T-cell (primary cell): Measurements from ENCODE around the gene CELF2. TPM values are rescaled to one million over a fixed set of nuclear protein-coding genes. Genes with fewer than 3 reads are reported as not detected.

Experiments
- ATAC-seq, 4 experiments: fragments of 200-7000 bp in 3 of 4; fragments of 150-1000 bp in 1 of 4; cut with Tn5 transposase; replicated peaks in 1 of 4; 1 replicate in 3 of 4; 2 replicates in 1 of 4; pipeline ENCODE4 v1.10.0; 2021; ENCODE audit warnings: moderate library complexity in 3 of 4, mild to moderate bottlenecking in 2 of 4, moderate number of reproducible peaks in 1 of 4
- CTCF ChIA-PET, 2 donors: fragments of 300-600 bp; sonication (Branson Sonifier 250); formaldehyde crosslinking; loops; one replicate each; lab custom pipeline; 2022; ENCODE audit warnings: antibody characterized with exemption in 2 of 2; lab: Charles Lee
- POLR2A ChIA-PET, 2 donors: fragments of 300-600 bp; sonication (Branson Sonifier 250); formaldehyde crosslinking; loops; one replicate each; lab custom pipeline; 2022; ENCODE audit warnings: antibody characterized with exemption in 2 of 2; lab: Charles Lee
- DNase-seq, 35 experiments: peaks; one replicate each; pipeline versions ENCODE4 v3.0.0 to v3.0.0-alpha.2; 2013 to 2023
- H3K27ac ChIP-seq: one replicate; pipeline ENCODE4 v1.5.1; 2013; ENCODE audit warnings: low read length
- H3K27me3 ChIP-seq, 2 experiments: replicated peaks in 1 of 2; 1 replicate in 1 of 2; 2 replicates in 1 of 2; pipeline versions ENCODE4 v1.6.1 to v1.7.0; 2013; ENCODE audit warnings: low read length in 1 of 2, mixed read lengths in 1 of 2; ENCODE audit not compliant: control insufficient read depth in 2 of 2, insufficient read depth in 2 of 2; ENCODE audit errors: extremely low read depth in 1 of 2
- H3K36me3 ChIP-seq, 2 donors: 1 replicate in 1 of 2; 2 replicates in 1 of 2; pipeline versions ENCODE4 v1.6.1 to v1.7.0; 2013; ENCODE audit warnings: low read length in 1 of 2; ENCODE audit not compliant: control insufficient read depth in 2 of 2, insufficient read depth in 1 of 2; ENCODE audit errors: extremely low read depth in 1 of 2
- H3K4me1 ChIP-seq, 2 experiments: 1 replicate in 1 of 2; 2 replicates in 1 of 2; pipeline versions ENCODE4 v1.6.1 to v1.7.0; 2013; ENCODE audit warnings: low read length in 2 of 2, mixed read lengths in 1 of 2; ENCODE audit not compliant: insufficient read depth in 2 of 2, control insufficient read depth in 1 of 2; ENCODE audit errors: extremely low read depth in 1 of 2
- H3K4me3 ChIP-seq, 2 donors: 1 replicate in 1 of 2; 2 replicates in 1 of 2; pipeline versions ENCODE4 v1.5.1 to v1.7.0; 2013; ENCODE audit warnings: mild to moderate bottlenecking in 2 of 2, low read length in 1 of 2, moderate library complexity in 1 of 2; ENCODE audit not compliant: control insufficient read depth in 1 of 2; ENCODE audit errors: extremely low read depth in 1 of 2
- H3K9me3 ChIP-seq: 2 replicates; pipeline ENCODE4 v1.7.0; 2013
- H3K27ac Mint-ChIP-seq, 2 donors: one replicate each; pipeline ENCODE4 v1.8.0; 2020 to 2021; ENCODE audit warnings: mild to moderate bottlenecking in 2 of 2, mixed read lengths in 2 of 2
- H3K27me3 Mint-ChIP-seq, 2 donors: one replicate each; pipeline ENCODE4 v1.8.0; 2021 to 2022; ENCODE audit warnings: mixed read lengths in 2 of 2
- H3K36me3 Mint-ChIP-seq: one replicate; pipeline ENCODE4 v1.8.0; 2021; ENCODE audit warnings: mixed read lengths
- H3K4me1 Mint-ChIP-seq, 3 donors: one replicate each; pipeline ENCODE4 v1.8.0; 2020 to 2022; ENCODE audit warnings: mixed read lengths in 3 of 3, mild to moderate bottlenecking in 1 of 3
- H3K4me3 Mint-ChIP-seq, 3 donors: one replicate each; pipeline ENCODE4 v1.8.0; 2020 to 2022; ENCODE audit warnings: mild to moderate bottlenecking in 3 of 3, mixed read lengths in 3 of 3, moderate library complexity in 3 of 3
- H3K9me3 Mint-ChIP-seq, 3 donors: one replicate each; pipeline ENCODE4 v1.8.0; 2020 to 2022; ENCODE audit warnings: mixed read lengths in 3 of 3
- WGBS: methylation state at CpG from one replicate; pipeline ENCODE4 v1.1.5; 2013; ENCODE audit warnings: missing lambda C conversion rate; ENCODE audit not compliant: insufficient coverage; 5-methylcytosine and 5-hydroxymethylcytosine counted together
- total RNA-seq, 35 experiments: library from RNA in 6 of 35; stranded (reverse) in 6 of 35; fragments of 120-200 nt in 1 of 35; gene quantifications; one replicate each; pipeline versions ENCODE4 v1.2.1 to v1.2.4 and lab custom pipeline; 2013 to 2026

CELF2 gene
- total RNA-seq, 5 donors from 2014 or later (not counting 1 experiment from before 2014, with no cell fraction given): 149 to 225 (median 166) TPM

DNA sequence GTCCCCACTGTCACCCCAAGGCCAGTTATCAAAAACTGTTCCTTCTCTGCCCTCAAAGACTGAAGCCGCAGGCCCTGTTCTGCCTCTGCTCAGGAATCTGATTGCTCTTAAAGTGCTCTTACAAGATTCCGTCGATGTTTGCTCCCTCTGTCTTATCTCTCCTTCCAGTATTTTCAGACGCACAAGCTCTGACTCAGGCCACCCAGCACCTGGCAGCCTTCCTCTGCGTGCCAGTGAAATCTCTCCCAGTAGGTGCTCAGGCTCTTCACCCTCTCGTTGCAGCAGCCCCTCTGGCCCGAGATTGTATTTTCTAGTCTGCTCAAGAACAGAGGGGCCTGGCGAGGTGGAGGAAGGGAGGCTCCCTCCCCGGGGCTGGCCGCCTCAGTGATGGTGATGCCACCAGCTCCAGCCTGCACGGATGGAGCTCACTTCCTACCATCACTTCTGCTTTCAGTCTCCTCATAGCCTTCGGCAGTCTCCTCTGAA, 317.5 kb downstream of the CELF2 start:
- Histone ChIP-seq H3K4me3 (no peak overlapping the region), H3K36me3 (peaks cover 2 to 42% of the 10 kb centered on the region in 2 donors), H3K4me1 (peaks cover 0 to 8% of the 10 kb centered on the region in 2 experiments), H3K9me3 (no peaks in the 10 kb centered on the region), H3K27me3 (no peaks in the 10 kb centered on the region), H3K27ac (no peak overlapping the region)
- Mint-ChIP-seq H3K4me1 (peaks cover 40 to 54% (median 41%) of the 10 kb centered on the region in 3 donors), H3K9me3 (no peaks in the 10 kb centered on the region), H3K27me3 (no peaks in the 10 kb centered on the region), H3K27ac (peak overlapping the region; percentile 36 to 65), H3K4me3 (no peak overlapping the region), H3K36me3 (peaks cover 34% of the 10 kb centered on the region)
- ChIA-PET POLR2A (interaction anchor here (0.5 to 0.6 kb wide), 2 partner anchors 45 to 122 kb away, joined by 3 to 6 read pairs; no protein-coding TSS in a partner anchor), CTCF (no interaction called here)
- ATAC-seq (peak in 1 of 4 experiments; percentile 14), DNase-seq (no peak)
- 87% methylated on average over 5 of the region's 12 CpGs for WGBS

DNA sequence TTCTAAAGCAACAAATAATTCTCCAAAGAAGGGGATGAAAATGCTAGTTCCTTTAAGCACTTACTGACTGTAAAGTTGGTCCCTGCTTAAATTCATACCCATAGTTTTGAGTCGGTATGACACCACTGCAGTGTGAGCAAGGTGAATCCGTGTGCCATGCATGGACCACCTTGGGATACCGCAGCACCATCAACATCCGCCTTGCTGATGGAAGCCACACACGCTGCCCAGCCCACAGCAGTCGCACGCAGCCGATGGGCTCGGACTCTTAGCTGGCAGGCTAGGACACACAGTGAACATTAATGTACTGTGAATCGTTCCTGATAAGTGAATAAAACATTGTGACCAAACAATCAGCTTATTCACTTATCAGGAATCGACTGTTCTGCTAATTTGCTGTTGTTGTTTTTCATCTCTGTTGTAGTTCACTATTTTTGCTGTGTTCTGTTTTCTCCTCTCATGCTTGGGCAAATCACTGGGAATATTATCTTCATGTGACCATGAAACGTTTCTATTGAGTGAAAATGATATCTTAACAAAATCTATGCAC, 318.3 kb downstream of the CELF2 start:
- WGBS: 96% methylated on average over 7 of the region's 12 CpGs
- H3K27me3 Mint-ChIP-seq: no peaks in the 10 kb centered on the region
- peaks cover 35 to 56% (median 38%) of the 10 kb centered on the region in 3 donors for H3K4me1 Mint-ChIP-seq
- ChIA-PET CTCF (no interaction called here), POLR2A (interaction anchor here in 1 of 2 donors (0.6 kb wide), 2 partner anchors 24 to 46 kb away, joined by 3 read pairs; no protein-coding TSS in a partner anchor)
- no peaks in the 10 kb centered on the region for H3K9me3 Mint-ChIP-seq
- no peak for ATAC-seq
- Histone ChIP-seq H3K36me3 (peaks cover 2 to 35% of the 10 kb centered on the region in 2 donors), H3K27ac (no peak overlapping the region), H3K4me1 (peaks cover 0 to 8% of the 10 kb centered on the region in 2 experiments), H3K9me3 (no peaks in the 10 kb centered on the region), H3K4me3 (no peak overlapping the region), H3K27me3 (no peaks in the 10 kb centered on the region)
- peak overlapping the region in 1 of 2 donors; percentile 39 for H3K27ac Mint-ChIP-seq
- no peak overlapping the region for H3K4me3 Mint-ChIP-seq
- H3K36me3 Mint-ChIP-seq: peaks cover 31% of the 10 kb centered on the region
- no peak for DNase-seq

DNA sequence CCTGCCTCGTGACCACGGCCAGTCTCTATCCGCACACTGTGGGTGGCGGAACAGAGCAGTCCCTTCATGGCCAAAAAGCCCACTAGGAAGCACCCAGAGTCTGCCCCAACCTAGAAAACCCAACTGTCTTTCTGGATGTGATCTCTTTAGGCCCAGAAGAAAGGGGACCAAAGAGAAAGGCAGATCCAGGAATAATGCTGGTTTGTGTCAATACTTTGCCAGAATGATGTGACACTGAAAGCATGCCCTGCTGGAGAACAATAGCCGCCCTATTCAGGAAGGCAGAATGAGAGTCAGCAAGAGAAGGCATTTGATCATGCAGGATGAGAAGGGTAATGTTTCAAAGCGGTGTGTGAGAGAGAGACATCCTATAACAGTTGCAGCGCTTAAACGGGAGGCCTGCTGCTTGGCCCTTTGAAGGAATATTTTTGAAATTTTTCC, 319.1 kb downstream of the CELF2 start:
- peak overlapping the region in 1 of 3 donors; percentile 40 for H3K4me3 Mint-ChIP-seq
- no peak for DNase-seq
- peaks cover 2 to 32% of the 10 kb centered on the region in 2 donors for H3K36me3 ChIP-seq
- CTCF ChIA-PET: interaction anchor here in 1 of 2 donors (0.7 kb wide), 1 partner anchor 288 kb away, joined by 3 read pairs; no protein-coding TSS in a partner anchor
- no peaks in the 10 kb centered on the region for H3K27me3 Mint-ChIP-seq
- H3K36me3 Mint-ChIP-seq: peaks cover 28% of the 10 kb centered on the region
- POLR2A ChIA-PET: interaction anchor here (0.6 to 1.1 kb wide), 3 partner anchors 9 to 302 kb away, joined by 3 to 14 read pairs (median 5); no protein-coding TSS in a partner anchor
- no peaks in the 10 kb centered on the region for H3K27me3 ChIP-seq
- no peaks in the 10 kb centered on the region for H3K9me3 ChIP-seq
- H3K27ac Mint-ChIP-seq: peak overlapping the region; percentile 60 to 76
- H3K9me3 Mint-ChIP-seq: no peaks in the 10 kb centered on the region
- no peak overlapping the region for H3K4me3 ChIP-seq
- ATAC-seq: peak in 1 of 4 experiments; percentile 24
- 100% methylated on average over 5 of the region's 8 CpGs for WGBS
- no peak overlapping the region for H3K27ac ChIP-seq
- H3K4me1 ChIP-seq: peaks cover 0 to 8% of the 10 kb centered on the region in 2 experiments
- peaks cover 32 to 55% (median 36%) of the 10 kb centered on the region in 3 donors for H3K4me1 Mint-ChIP-seq

DNA sequence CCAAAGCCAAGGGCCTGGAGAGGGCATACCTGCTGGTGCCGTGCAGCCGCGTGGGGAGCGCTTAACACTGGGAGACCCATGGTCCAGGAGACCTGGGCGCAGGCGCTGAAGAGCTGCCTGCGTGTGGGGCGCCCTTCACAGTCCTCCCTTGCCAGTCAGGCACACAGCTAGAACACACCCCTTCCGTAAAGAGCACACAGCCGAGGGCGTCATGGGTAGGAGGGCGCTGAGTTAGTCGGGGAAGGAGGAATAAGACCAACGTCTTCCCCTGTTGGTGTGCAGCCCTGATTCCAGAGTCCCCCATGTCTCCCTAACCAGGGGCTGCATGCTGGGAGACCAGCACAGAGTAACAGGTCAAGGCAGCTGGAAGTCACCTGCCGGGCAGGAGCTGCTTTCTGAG, 319.8 kb downstream of the CELF2 start:
- H3K4me1 Mint-ChIP-seq: peaks cover 24 to 48% (median 30%) of the 10 kb centered on the region in 3 donors
- Histone ChIP-seq H3K9me3 (no peaks in the 10 kb centered on the region), H3K4me3 (no peak overlapping the region), H3K27me3 (no peaks in the 10 kb centered on the region), H3K36me3 (peaks cover 2 to 24% of the 10 kb centered on the region in 2 donors), H3K27ac (no peak overlapping the region), H3K4me1 (peaks cover 0 to 8% of the 10 kb centered on the region in 2 experiments)
- peaks cover 20% of the 10 kb centered on the region for H3K36me3 Mint-ChIP-seq
- CTCF ChIA-PET: no interaction called here
- 96% methylated on average over 4 of the region's 15 CpGs for whole genome bisulfite sequencing
- POLR2A ChIA-PET: interaction anchor here (0.9 to 1.1 kb wide), 2 partner anchors 10 to 302 kb away, joined by 3 to 5 read pairs; no protein-coding TSS in a partner anchor
- peak overlapping the region in 1 of 3 donors; percentile 40 for H3K4me3 Mint-ChIP-seq
- peak; percentile 41 to 66 (median 54) for ATAC-seq
- H3K27ac Mint-ChIP-seq: peak overlapping the region; percentile 10 to 76
- H3K9me3 Mint-ChIP-seq: no peaks in the 10 kb centered on the region
- H3K27me3 Mint-ChIP-seq: no peaks in the 10 kb centered on the region
- peak in 12 of 35 experiments; percentile 7 to 41 (median 20) for DNase-seq

DNA sequence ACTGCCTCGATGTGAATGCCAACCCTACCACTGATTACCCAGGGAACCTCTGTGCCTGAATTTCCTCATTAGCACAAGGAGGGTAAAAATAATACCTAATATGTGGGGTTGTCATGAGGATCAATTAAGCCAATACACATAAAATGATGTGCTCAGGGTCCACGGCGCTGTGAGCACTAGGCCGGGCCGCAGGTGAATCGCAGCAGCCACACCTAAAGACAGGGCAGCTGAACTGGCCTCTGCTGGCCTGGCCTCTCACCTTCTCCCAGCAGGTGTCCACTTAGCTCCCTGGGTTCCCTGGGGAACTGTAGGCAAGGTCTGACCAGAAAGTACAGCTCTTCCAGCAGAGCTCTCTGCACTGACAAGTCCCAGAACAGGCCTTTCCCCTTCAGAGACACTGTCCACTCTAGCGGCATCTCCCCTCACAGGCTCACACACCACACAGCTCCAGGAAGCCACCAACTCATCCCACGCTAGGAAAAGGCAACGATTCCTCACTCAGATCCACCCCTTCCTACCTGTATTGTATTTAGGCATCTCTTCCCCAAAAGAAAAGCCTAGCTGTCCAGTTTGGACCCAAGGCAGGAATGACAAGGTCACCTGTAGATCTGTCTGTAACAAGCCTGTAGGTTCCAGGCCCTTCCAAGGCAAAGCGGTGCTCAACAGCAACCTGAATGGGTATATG, 320.6 kb downstream of the CELF2 start:
- H3K36me3 Mint-ChIP-seq: peaks cover 14% of the 10 kb centered on the region
- 89% methylated on average over 9 of the region's 10 CpGs for WGBS
- no peak overlapping the region for H3K27ac ChIP-seq
- H3K27ac Mint-ChIP-seq: peak overlapping the region in 1 of 2 donors; percentile 76
- ATAC-seq (peak in 1 of 4 experiments; percentile 15), DNase-seq (no peak)
- ChIA-PET CTCF (no interaction called here), POLR2A (no interaction called here)
- H3K27me3 ChIP-seq: no peaks in the 10 kb centered on the region
- H3K9me3 Mint-ChIP-seq: no peaks in the 10 kb centered on the region
- peaks cover 0 to 5% of the 10 kb centered on the region in 2 experiments for H3K4me1 ChIP-seq
- H3K4me3 ChIP-seq: no peak overlapping the region
- H3K4me1 Mint-ChIP-seq: peaks cover 18 to 45% (median 24%) of the 10 kb centered on the region in 3 donors
- H3K27me3 Mint-ChIP-seq: no peaks in the 10 kb centered on the region
- no peaks in the 10 kb centered on the region for H3K9me3 ChIP-seq
- peaks cover 2 to 16% of the 10 kb centered on the region in 2 donors for H3K36me3 ChIP-seq
- H3K4me3 Mint-ChIP-seq: peak overlapping the region in 1 of 3 donors; percentile 17

DNA sequence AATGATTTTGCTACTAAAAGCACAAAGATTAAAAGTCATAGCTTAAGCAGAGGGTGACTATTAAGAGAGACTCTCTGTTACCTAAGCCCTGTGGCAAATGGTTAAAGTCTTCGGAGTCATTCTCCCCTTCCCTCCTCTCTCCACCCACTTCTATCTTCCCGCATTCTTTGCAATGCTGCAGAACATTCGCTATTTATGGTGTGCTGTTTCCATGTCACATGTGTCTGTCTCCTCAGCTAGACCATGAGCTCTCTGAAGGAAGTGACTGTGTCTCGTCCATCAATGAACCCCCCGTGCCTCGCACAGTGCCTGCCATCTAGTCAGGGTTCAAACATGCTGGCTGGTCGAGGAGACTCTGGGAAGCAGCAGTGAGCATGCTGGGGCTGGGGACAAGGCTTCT, 321.3 kb downstream of the CELF2 start:
- Mint-ChIP-seq H3K27ac (peak overlapping the region in 1 of 2 donors; percentile 70), H3K4me1 (peaks cover 16 to 45% (median 23%) of the 10 kb centered on the region in 3 donors), H3K4me3 (no peak overlapping the region), H3K9me3 (no peaks in the 10 kb centered on the region), H3K36me3 (peaks cover 12% of the 10 kb centered on the region), H3K27me3 (no peaks in the 10 kb centered on the region)
- peaks cover 0 to 5% of the 10 kb centered on the region in 2 experiments for H3K4me1 ChIP-seq
- POLR2A ChIA-PET: no interaction called here
- WGBS: 81% methylated on average over 4 of the region's 7 CpGs
- H3K27me3 ChIP-seq: no peaks in the 10 kb centered on the region
- no peak for DNase-seq
- no peaks in the 10 kb centered on the region for H3K9me3 ChIP-seq
- H3K27ac ChIP-seq: no peak overlapping the region
- peaks cover 2 to 15% of the 10 kb centered on the region in 2 donors for H3K36me3 ChIP-seq
- ATAC-seq: no peak
- CTCF ChIA-PET: no interaction called here
- H3K4me3 ChIP-seq: no peak overlapping the region
